Measurements from ENCODE around the gene ABCC4.

- TF ChIP-seq ZNF274 (IDR thresholded peaks at IDR 0.05; ENCODE audit: borderline replicate concordance, low read depth, low read length) (no peak), RBM34 (IDR thresholded peaks at IDR 0.05; ENCODE audit: borderline replicate concordance, insufficient read depth, low read length) (no peak), SFPQ (IDR thresholded peaks at IDR 0.05; ENCODE audit: low read depth, low read length) (no peak), KAT7 (CRISPR knock-in tag; IDR thresholded peaks at IDR 0.05; ENCODE audit: borderline replicate concordance) (no peak)
These were observed 265.7 kb downstream of the ABCC4 start for GRCh38 chr13:95035311-95036109.

Measured in K562 (cell line).